ENCODE results near the gene ATP9A.

DNA sequence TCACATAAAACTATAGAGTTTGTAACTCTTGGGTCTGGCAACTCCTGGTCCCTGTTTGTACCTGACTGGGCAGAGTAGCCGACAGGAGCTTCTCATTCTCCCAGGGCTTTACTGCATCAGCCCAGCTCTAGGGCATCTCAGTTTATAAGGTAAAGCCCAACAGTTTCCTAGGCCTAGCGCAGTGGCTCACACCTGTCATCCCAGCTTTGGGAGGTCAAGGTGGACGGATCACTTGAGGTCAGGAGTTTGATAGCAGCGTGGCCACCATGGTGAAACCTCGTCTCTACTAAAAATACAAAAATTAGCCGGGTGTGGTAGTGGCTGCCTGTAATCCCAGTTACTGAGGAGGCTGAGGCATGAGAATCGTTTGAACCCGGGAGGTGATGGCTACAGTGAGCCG, 47.8 kb downstream of the ATP9A start:
- TF ChIP-seq EZH2 (IDR thresholded peaks at IDR 0.05) (no peak), EZH2phosphoT487 (IDR thresholded peaks at IDR 0.05) (no peak)
- TF ChIP-seq, protein P1, sequence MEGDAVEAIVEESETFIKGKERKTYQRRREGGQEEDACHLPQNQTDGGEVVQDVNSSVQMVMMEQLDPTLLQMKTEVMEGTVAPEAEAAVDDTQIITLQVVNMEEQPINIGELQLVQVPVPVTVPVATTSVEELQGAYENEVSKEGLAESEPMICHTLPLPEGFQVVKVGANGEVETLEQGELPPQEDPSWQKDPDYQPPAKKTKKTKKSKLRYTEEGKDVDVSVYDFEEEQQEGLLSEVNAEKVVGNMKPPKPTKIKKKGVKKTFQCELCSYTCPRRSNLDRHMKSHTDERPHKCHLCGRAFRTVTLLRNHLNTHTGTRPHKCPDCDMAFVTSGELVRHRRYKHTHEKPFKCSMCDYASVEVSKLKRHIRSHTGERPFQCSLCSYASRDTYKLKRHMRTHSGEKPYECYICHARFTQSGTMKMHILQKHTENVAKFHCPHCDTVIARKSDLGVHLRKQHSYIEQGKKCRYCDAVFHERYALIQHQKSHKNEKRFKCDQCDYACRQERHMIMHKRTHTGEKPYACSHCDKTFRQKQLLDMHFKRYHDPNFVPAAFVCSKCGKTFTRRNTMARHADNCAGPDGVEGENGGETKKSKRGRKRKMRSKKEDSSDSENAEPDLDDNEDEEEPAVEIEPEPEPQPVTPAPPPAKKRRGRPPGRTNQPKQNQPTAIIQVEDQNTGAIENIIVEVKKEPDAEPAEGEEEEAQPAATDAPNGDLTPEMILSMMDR (IDR thresholded peaks at IDR 0.05) = no peak

Measured in neural progenitor cell (in vitro differentiated cells).